Ishikawa (cell line): Measurements from ENCODE around the gene TMX1.

Experiments
- CEBPB ChIP-seq: IDR thresholded peaks from 2 replicates; pipeline ENCODE4 v1.6.1; 2012
- CREB1 ChIP-seq: IDR thresholded peaks from 2 replicates; pipeline ENCODE4 v1.6.1; 2012; ENCODE audit warnings: low read depth
- EGR1 ChIP-seq: IDR thresholded peaks from 2 replicates; pipeline ENCODE4 v1.6.1; 2012
- EP300 ChIP-seq: IDR thresholded peaks from 2 replicates; pipeline ENCODE4 v1.6.1; 2012; ENCODE audit warnings: borderline replicate concordance
- FOXM1 ChIP-seq: IDR thresholded peaks from 2 replicates; pipeline ENCODE4 v1.6.1; 2012; ENCODE audit warnings: low read depth, borderline replicate concordance
- MAX ChIP-seq: IDR thresholded peaks from 2 replicates; pipeline ENCODE4 v1.6.1; 2012
- NFIC ChIP-seq: IDR thresholded peaks from 2 replicates; pipeline ENCODE4 v1.6.1; 2012
- RAD21 ChIP-seq: IDR thresholded peaks from 2 replicates; pipeline ENCODE4 v1.6.1; 2012; ENCODE audit warnings: low read depth
- TAF1 ChIP-seq: IDR thresholded peaks from 2 replicates; pipeline ENCODE4 v1.6.1; 2012; ENCODE audit warnings: low read depth, mild to moderate bottlenecking
- TCF12 ChIP-seq: IDR thresholded peaks from 2 replicates; pipeline ENCODE4 v1.6.1; 2012; ENCODE audit warnings: low read depth
- TEAD4 ChIP-seq: IDR thresholded peaks from 2 replicates; pipeline ENCODE4 v1.6.1; 2012
- USF1 ChIP-seq: IDR thresholded peaks from 2 replicates; pipeline ENCODE4 v1.6.1; 2012
- YY1 ChIP-seq: IDR thresholded peaks from 2 replicates; pipeline ENCODE4 v1.6.1; 2012; ENCODE audit warnings: low read depth
- ZBTB7A ChIP-seq: IDR thresholded peaks from 2 replicates; pipeline ENCODE4 v1.6.1; 2012; ENCODE audit warnings: low read depth
- TF ChIP-seq, protein P1 (sequence below): IDR thresholded peaks from 2 replicates; pipeline ENCODE4 v1.6.1; 2012; ENCODE audit warnings: low read depth, mild to moderate bottlenecking

The TMX1 gene

GRCh38 chr14:51290132-51290531, 50.1 kb downstream of the TMX1 start:
- TF ChIP-seq NFIC (no peak), CREB1 (no peak), RAD21 (no peak), EGR1 (no peak), TAF1 (no peak), FOXM1 (no peak), USF1 (no peak), ZBTB7A (no peak), TEAD4 (no peak), CEBPB (no peak), TCF12 (no peak), YY1 (no peak), EP300 (no peak), MAX (no peak)
- TF ChIP-seq, protein P1, sequence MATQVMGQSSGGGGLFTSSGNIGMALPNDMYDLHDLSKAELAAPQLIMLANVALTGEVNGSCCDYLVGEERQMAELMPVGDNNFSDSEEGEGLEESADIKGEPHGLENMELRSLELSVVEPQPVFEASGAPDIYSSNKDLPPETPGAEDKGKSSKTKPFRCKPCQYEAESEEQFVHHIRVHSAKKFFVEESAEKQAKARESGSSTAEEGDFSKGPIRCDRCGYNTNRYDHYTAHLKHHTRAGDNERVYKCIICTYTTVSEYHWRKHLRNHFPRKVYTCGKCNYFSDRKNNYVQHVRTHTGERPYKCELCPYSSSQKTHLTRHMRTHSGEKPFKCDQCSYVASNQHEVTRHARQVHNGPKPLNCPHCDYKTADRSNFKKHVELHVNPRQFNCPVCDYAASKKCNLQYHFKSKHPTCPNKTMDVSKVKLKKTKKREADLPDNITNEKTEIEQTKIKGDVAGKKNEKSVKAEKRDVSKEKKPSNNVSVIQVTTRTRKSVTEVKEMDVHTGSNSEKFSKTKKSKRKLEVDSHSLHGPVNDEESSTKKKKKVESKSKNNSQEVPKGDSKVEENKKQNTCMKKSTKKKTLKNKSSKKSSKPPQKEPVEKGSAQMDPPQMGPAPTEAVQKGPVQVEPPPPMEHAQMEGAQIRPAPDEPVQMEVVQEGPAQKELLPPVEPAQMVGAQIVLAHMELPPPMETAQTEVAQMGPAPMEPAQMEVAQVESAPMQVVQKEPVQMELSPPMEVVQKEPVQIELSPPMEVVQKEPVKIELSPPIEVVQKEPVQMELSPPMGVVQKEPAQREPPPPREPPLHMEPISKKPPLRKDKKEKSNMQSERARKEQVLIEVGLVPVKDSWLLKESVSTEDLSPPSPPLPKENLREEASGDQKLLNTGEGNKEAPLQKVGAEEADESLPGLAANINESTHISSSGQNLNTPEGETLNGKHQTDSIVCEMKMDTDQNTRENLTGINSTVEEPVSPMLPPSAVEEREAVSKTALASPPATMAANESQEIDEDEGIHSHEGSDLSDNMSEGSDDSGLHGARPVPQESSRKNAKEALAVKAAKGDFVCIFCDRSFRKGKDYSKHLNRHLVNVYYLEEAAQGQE, result no peak

GRCh38 chr14:51291016-51291415, 51.0 kb downstream of the TMX1 start:
- no peak for TF ChIP-seq RAD21
- no peak for TF ChIP-seq EGR1
- no peak for TF ChIP-seq MAX
- TF ChIP-seq NFIC, result no peak
- no peak for TF ChIP-seq CEBPB
- TF ChIP-seq TAF1, result no peak
- no peak for TF ChIP-seq TEAD4
- TF ChIP-seq, protein P1, result no peak
- TF ChIP-seq FOXM1, result no peak
- TF ChIP-seq TCF12, result no peak
- TF ChIP-seq EP300, result no peak

DNA sequence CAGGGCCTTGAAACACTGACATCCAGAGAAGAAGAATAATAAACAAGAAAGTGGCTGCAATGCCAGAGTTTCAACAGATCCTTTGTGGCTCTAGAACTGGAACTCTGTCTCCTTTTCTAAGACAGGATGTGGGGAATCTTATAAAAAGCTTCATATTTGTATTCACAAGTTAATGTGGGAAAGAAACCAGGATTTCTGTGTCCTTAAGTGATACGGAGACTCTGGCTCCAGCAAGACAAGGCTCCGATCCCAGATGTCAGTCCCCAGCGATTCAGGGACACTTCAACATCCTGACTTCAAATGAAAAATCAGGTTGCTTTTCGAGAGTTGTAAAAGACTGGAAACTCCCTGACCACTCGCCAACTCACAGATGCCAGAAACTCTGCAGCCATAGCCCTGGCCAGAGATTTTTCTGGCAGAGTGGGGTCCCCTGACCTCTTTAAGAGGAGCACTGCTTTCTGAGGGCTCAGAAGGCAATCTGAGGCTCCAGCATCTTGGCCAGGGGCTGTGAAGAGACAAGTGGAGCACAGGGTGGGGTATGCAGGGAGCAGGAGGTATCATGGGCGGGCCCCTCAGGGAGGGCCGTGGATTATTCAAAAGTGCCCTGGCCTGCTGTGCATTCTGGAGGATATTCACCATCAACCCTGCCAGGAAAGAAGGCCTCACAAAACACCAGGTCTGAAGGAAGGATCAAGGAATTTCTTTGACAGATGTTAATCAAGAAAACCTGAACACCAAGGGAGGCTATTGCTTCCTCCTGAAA, 53.3 kb downstream of the TMX1 start:
- TF ChIP-seq RAD21, result no peak
- TF ChIP-seq TCF12, result no peak
- TF ChIP-seq FOXM1, result no peak
- no peak for TF ChIP-seq EGR1
- no peak for TF ChIP-seq EP300
- no peak for TF ChIP-seq MAX
- no peak for TF ChIP-seq TEAD4
- no peak for TF ChIP-seq TAF1
- TF ChIP-seq CREB1, result no peak
- TF ChIP-seq NFIC, result no peak
- no peak for TF ChIP-seq YY1
- no peak for TF ChIP-seq CEBPB
- TF ChIP-seq, protein P1, result no peak
- TF ChIP-seq ZBTB7A, result no peak
- no peak for TF ChIP-seq USF1

DNA sequence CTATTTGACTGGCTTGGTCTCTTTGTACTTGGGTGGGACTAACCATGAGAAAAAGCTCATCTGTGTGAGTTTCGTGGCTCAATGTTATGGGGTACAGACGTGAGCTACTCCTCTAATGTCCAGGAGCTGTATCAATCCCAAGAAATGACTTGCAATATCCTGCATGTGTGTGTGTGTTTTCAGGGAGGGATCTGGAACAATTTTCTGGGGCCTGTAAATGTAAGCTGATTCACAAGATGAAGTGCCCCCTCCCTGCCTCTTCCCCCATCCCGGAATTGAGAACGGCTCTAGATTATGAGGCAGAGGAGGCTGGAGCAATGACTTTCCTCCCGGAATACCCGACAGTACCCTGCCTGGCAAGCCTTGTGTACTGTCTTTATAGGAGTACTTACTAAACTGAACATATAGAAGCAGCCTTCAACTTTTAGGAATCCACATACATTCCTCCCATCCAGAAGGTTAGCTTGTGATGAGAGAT, 53.9 kb downstream of the TMX1 start:
- TF ChIP-seq EGR1 (no peak), TEAD4 (no peak), USF1 (no peak), CREB1 (no peak), NFIC (no peak), YY1 (no peak), ZBTB7A (no peak), MAX (no peak), TAF1 (no peak), FOXM1 (no peak), TCF12 (no peak), EP300 (no peak), CEBPB (no peak), RAD21 (no peak)
- TF ChIP-seq, protein P1, result no peak
